GM19239 (cell line): ENCODE data around the gene PLCXD1.
"Not testable (repeated sequence)": the region's sequence is repeated elsewhere in the genome, so short reads cannot be mapped to it uniquely, and the experiment has no call there.

Experiments
- DNase-seq: peaks from one replicate; pipeline ENCODE4 v3.0.0; 2011; ENCODE audit warnings: low spot score; ENCODE audit not compliant: insufficient read length
- FAIRE-seq: peaks from 2 replicates; lab custom pipeline; 2011; peaks lifted over from hg19 to GRCh38; lab: Jason Lieb, UNC

PLCXD1 gene

GRCh38 chrX:314049-314448 is 32.9 kb downstream of the PLCXD1 start:
- FAIRE-seq: no peak
- DNase-seq: no peak

GRCh38 chrX:314781-315595 is 33.8 kb downstream of the PLCXD1 start:
- DNase-seq (no peak), FAIRE-seq (no peak)

- no peak for DNase-seq
- no peak for FAIRE-seq
Observed at GRCh38 chrX:316351-317325, 35.5 kb downstream of the PLCXD1 start.

GRCh38 chrX:317424-318067 is 36.4 kb downstream of the PLCXD1 start:
- DNase-seq (peak; percentile 86), FAIRE-seq (no peak)

GRCh38 chrX:318068-318738 is 37.0 kb downstream of the PLCXD1 start:
- no peak for FAIRE-seq
- no peak for DNase-seq

- no peak for FAIRE-seq
- DNase-seq: peak; percentile 86
Observed at GRCh38 chrX:318739-319578, 37.8 kb downstream of the PLCXD1 start, which contains the start of gene GTPBP6. Gene GTPBP6 (minus strand): TSS chrX:318796. CDS start chrX:318787, 9 bp downstream.

- DNase-seq: no peak
- FAIRE-seq: no peak
Observed at GRCh38 chrX:319579-320125, 38.5 kb downstream of the PLCXD1 start.

GRCh38 chrX:320126-320783 is 39.1 kb downstream of the PLCXD1 start:
- FAIRE-seq: no peak
- DNase-seq: no peak

- FAIRE-seq: no peak
- no peak for DNase-seq
Observed at GRCh38 chrX:323721-324628, 42.8 kb downstream of the PLCXD1 start.

- not testable (repeated sequence) for FAIRE-seq, DNase-seq
Observed at GRCh38 chrX:324664-325063, 43.5 kb downstream of the PLCXD1 start.

- FAIRE-seq (no peak), DNase-seq (no peak)
Observed at GRCh38 chrX:327660-328126, 46.5 kb downstream of the PLCXD1 start.

GRCh38 chrX:329291-329910 is 48.2 kb downstream of the PLCXD1 start:
- no peak for DNase-seq
- FAIRE-seq: no peak

- FAIRE-seq, DNase-seq: not testable (repeated sequence)
Observed at GRCh38 chrX:330141-330725, 49.1 kb downstream of the PLCXD1 start.

GRCh38 chrX:330726-331150 is 49.6 kb downstream of the PLCXD1 start:
- FAIRE-seq (no peak), DNase-seq (no peak)

- no peak for FAIRE-seq
- DNase-seq: no peak
Observed at GRCh38 chrX:331151-331824, 50.1 kb downstream of the PLCXD1 start.
